Stimulated activated CD8-positive, alpha-beta memory T cell treated with anti-CD3 and anti-CD28 coated beads, Interleukin-4, amount 100 ng/mL, for 24 hours (primary cell): Measurements from ENCODE around the gene THRAP3.
A peak's percentile ranks its signal among the peaks of the same experiment; 100 is the strongest.

Source experiments
- DNase-seq: peaks from one replicate; pipeline ENCODE4 v3.0.0-alpha.2; 2020; ENCODE audit warnings: low read depth

The THRAP3 gene

DNA sequence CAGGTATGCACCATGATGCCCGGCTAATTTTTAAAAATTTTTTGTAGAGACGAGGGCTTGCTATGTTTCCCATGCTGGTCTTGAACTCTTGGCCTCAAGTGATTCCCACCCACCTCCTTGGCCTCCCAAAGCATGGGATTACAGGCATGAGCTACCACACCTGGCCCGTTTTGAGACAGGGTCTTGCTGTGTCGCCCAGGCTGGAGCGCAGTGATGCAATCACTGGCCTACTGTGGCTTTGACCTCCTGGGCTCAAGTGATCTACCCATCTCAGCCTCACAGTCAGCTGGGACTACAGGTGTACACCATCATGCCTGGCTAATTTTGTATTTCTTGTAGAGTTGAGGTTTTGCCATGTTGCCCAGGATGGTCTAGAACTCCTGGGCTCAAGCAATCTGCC is 74.4 kb downstream of the THRAP3 start:
- no peak for DNase-seq

DNA sequence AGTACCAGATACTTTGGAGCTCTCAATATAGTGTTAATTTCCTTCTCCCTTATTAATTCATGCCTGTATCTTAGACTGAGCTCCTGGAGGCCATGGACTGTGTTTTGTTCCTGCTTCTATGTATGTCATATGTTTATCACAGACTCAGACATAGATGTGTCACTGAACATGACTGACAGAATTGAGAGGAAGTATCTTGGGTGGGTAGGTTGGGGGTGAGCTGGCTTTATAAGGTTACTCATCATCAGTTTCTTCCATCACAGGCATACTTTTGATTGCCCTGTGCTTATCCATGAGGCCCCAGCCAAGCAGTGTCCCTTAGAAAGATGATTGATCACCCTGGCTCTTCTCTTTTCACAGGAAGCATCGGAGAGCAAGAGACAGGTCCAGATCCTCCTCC is 76.3 kb downstream of the THRAP3 start:
- no peak for DNase-seq

DNA sequence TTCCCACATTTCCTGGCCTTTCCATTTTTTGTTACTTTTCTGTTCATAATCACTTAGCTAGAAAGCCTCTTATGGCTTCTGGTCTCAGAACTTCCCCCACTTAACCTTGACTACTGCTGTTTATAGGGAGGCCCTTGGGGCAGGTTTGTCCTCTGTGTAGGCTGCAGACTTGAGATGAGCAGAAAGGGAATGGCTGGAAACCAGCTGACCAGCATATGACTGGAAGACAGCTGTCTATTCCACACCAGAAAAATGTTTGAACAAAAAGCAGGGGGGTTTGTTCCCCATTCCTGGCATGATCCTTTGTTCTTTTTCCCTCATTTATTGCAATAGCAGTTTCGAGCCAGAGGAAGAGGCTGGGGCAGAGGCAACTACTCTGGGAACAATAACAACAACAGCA is 77.0 kb downstream of the THRAP3 start:
- DNase-seq: no peak

DNA sequence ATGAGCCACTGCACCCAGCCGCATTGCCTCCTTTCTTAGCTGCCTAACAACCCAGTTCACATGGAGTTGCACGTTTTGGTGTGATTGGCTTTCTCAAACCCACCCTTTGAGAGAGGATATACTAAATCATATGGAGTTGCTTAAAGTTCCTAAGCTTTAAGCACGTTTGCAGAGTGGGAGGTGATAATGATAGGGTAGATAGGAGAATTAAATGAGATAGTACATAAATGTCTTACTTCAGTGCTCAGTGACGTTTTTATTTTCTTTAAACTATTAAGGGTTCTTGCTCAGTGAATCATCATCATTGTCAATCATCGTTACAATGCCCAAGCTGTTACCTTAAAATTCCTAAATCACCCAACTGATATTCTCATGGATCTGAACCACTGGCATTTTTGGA is 79.0 kb downstream of the THRAP3 start:
- no peak for DNase-seq

DNA sequence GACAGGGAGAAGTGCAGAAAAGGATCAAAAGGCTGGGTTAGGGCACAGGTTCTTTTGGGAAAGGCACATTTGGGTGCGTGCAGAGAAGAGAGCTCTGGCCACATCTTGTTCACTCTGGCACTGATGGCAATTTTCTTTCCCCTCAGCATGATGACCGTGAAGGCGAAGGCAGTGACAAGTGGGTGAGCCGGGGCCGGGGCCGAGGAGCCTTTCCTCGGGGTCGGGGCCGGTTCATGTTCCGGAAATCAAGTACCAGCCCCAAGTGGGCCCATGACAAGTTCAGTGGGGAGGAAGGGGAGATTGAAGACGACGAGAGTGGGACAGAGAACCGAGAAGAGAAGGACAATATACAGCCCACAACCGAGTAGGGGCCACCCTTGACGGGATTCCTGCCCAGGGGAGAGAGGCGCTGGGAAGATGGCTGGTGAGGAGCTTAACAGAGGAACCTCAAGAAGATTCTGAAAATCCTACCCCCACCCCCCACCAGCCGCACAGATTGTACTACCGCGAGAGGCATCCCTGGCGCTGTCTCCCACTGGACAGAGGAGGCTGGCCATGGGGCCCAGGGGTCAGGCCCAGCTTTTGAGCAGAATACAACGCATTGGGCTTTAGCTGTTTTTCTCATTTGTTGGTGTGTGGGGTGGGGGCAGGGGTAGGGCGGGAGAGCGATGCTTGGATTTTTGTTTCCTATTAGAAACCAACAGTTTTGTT is 79.6 kb downstream of the THRAP3 start:
- DNase-seq: no peak

DNA sequence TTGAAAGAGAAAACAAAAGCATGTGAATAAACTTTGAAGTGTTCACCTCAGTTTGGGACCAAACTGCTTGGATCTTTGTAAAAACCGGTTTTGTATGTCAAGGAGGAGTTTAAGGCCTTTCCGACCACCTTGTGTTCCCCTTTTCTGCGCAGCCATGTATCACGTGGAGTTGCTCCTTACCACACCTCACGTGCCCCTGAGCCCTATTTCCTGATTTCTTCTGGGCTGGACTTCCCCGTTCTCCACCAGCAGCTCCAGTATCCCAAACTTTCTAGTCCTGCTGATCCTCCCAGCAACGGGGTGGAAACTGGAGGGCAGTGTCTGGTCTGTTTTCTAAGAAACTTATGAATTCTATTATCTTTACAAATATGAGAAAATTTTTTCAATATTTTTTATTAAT is 80.3 kb downstream of the THRAP3 start:
- DNase-seq: no peak

DNA sequence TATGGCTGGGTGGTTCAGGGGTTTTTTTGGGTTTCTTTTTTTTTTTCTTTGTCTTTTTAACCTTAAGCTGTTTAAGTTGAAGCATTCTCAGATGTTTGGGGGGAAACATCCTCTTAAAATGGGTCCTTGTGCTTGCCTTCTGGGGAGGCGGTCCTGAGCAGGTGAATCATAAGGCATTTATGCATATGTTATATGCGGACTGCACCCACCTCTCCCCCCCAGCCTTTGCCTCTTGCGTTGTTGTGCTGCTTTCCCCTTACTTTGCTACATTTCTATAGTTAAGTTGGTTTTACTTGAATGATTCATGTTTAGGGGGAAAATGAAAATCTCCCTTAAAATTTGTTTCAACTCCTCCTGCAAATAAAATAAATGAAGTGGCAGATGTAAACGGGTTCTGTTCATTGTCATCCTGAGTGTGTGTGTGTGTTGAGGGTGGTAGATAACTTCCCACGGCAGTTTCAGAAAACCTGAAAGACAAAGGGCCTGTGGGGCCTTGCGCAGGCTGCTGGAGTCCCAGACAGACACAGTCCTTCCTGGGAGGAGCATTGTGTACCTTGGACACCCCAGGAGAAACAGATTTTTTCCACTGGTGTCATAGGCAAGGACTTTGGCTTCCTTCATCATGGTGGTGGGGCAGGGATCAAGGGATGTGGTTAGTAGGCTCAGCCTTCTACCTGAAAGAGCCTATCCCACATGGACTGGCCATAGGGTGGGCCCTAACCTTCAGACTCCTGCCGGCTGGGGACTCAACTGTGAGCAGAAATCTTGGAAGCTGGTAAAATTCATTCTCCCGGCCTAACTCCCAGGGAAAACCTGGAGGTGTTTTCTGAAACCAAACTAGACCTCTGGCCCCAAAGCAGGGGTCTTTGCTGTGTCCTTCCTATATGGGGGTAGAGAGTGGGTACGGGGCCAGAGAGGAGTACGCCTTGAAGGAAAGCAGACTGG is 81.0 kb downstream of the THRAP3 start:
- no peak for DNase-seq

DNA sequence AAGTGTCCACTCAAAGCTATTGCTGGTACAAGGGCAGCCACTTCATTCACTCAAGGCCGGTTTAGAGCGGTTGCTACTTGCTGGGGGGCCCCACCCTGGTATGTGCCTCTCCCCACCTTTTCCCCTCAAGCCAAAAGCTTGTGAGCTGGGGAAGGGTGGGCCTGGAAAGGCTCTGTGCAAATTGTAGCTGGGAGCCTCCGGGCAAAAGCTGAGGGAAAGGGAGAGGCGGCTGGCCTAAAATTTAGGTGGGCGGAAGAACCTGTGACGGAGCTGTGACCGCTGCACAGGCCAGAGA is 81.6 kb downstream of the THRAP3 start:
- DNase-seq: no peak

DNA sequence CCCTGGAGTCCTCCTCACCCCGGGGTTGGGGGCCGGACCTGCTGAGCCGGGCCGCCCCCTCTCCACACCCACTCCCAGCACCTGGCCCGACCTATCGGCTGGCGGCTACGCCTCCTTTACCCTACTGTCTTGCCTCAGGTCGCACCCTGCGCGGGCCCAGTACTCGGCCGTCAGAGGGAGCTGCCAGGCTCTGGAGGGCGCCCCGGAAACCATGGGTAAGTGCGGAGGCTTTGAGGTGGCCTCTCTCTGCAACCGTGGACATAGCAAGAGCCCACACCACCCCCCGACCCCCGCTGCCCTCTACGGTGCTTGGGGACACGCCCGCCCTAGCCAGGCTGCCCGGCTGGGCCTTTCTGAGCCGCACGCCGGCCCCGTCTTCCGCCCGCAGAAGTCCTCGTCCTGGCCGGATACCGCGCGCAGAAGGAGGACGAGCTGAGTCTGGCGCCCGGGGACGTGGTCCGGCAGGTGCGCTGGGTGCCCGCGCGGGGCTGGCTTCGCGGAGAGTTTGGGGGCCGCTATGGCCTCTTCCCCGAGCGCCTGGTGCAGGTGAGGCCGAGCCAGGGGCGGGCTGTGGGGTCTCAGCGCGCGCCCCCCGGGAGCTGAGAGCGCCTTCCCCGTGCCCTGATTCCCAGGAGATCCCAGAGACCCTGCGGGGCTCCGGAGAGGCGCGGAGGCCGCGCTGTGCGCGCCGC is 82.1 kb downstream of the THRAP3 start, which contains the start of gene SH3D21:
Gene SH3D21, plus strand, starts transcription at position 159 of the 692 bp plus-strand sequence. Its CDS starts 53 bp downstream, at position 212.
- DNase-seq: no peak

DNA sequence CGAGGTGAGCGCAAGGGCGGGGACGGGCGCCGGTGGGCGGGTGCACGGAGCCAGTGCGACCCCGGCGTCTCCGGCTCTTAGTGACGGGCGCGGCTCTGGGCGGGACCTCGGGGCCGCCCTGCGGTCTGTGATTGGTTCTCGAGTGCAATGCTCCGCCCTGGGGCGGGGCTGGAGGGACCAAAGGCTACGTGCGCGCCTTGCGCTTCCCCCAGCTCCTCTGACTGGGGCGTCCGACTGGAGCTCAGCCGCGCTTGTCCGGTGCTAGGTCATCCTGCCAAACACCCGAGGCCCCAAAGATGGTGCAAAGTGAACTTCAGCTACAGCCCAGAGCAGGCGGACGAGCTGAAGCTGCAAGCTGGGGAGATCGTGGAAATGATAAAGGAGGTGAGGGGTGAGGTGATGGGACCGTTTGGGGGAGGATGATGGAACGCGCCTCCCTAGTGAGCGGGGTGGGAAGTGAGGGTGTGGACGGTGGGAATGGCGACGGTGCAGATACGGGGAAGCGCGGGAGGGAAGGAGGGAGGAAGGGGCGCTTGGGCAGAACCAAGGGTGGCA is 82.7 kb downstream of the THRAP3 start:
- peak; percentile 88 for DNase-seq

DNA sequence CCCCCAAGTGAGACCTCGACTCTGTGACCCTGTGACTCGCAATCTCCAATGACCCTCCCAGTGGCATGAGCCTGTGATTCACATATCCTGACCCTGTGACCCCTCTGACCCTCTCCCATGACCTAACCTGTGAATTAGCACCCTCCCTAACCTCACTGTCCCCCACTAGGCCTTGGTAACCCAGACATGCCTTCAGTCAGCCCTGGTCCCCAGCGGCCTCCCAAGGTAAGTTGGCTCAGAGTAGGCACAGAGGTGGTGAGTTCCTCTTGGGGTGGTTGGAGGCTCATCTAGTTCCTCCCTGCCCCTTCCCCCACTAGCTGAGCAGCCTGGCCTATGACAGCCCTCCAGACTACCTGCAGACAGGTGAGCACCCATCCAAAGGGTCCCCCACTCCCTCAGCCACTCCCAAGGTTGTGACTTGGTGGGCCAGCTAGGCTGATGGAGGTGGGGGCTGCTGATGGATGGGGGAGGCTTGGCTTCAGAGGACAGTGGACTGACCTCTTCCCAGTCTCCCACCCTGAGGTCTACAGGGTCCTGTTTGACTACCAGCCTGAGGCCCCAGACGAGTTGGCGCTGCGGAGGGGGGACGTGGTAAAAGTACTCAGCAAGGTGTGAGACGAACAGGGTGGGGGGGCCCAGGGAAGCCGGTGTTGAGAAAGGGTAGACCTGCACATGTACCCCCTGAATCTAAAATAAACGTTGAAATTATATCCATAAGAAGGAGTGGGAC is 83.5 kb downstream of the THRAP3 start:
- DNase-seq: no peak

DNA sequence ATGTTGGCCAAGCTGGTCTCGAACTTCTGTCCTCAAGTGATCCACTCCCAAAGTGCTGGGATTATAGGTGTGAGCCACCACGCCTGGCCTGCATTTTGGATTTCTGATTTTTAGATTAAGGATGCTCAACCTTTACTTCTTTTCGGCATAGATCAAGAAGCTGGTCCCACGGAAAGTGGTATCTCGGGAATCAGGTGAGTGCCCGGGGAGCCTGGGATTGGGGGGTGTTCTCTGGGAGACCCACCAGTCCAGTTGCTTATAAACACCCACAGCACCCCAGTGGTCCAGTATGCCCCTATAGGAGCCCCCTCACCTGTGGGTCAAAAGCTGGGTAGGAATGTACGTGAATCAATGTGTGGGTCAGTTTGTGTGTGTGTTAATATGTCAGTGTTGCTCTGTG is 85.2 kb downstream of the THRAP3 start:
- DNase-seq: no peak

DNA sequence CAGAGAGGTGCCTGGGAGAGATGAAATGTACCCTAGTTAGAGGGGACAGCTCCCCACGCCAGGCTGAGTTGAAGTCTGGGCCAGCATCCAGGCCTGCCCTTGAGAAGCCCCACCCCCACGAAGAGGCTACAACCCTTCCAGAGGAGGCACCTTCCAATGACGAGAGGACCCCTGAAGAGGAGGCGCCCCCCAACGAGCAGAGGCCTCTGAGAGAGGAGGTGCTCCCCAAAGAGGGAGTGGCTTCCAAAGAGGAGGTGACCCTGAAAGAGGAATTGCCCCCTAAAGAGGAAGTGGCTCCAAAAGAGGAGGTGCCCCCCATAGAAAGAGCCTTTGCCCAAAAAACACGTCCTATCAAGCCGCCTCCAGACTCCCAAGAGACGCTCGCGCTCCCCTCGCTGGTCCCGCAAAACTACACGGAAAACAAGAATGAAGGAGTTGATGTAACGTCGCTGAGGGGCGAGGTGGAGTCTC is 96.1 kb downstream of the THRAP3 start:
- no peak for DNase-seq

DNA sequence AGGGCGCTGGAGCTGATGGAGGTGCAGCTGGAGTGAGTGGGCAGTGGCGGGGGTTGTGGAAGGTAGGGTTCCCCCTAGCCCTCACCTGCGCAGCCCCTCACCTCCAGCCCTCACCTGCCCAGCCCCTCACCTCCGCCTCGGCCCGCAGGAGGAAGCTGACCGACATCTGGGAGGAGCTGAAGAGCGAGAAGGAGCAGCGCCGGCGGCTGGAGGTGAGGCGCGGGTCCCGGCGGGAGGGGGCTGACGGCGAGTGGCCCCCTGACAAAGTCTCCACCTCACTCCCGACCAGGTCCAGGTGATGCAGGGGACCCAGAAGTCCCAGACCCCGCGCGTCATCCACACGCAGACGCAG is 96.5 kb downstream of the THRAP3 start:
- no peak for DNase-seq

DNA sequence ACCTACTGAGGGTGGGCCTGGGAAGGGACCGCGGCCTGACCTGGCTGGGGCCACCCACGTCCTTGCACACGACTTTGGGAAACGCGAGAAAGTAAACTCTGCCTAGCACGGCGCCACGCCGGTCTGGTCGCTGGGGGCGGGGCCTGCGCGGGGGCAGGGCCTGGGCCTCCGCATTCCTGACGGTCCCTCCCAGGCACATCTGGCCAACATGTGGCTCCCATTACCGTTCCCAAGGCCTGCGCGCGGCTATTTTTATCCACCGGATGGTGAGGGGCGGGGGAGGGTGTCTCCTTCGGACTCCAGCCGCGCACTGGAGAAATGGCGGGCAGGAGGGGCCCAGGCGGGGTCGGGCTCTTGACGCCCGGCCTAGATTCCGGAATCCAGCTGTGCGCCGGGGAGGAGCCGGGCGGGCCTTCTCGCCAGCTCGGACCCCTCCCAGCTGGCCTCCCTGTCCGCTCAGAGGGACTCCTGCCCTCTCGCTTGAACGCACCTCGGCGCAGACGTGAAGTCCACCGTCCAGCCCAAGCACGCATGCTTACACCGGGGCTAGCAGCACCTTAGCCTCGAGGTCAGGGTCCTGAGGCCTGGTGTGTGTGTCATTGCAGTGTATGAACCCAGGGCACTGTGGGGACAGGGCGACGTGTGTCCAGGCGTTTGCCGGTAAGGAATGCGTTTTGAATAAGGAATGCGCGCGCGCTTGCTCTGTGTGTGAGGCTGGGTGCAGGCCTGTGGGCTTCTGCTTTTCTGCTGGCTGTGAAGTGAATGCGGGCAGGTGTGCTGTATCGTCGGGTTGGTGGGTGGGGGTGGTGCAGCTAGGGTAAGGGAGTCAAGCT is 97.1 kb downstream of the THRAP3 start:
- no peak for DNase-seq

DNA sequence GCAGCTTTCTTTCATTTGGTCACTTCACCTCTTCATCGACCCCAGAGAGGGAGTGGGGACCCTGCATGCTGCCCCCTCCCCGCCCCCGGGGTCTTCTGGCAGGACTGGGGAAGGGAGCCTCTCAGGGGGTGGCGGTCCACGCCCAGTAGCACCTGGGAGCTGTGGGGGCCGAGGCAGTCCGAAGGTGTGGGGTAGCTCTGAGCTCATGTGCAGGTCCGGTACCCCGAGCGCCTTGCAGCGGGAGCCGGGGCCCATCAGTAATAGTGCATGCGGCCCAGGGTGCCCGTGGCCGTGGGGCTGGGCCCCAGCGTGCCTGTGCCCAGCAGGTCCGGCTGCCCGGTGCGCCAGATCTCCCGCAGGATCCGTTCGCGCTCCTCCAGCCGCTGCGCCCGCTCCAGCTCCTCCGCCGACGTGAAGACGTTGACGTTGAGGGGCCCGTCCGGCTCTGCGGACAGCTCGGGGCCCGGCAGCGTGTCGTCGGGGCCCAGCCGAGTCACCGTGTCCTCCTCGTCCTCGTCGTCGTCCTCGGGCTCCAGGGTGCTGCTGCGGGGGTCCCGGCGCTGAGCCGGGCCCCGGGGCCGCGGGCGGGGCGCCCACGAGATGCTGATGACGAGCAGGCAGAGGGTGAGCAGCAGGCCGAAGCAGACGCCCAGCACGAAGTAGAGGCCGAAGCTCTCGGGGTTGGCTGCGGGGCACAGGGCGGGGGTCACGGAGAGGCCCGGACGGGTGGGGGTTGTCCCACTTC is 98.0 kb downstream of the THRAP3 start:
- no peak for DNase-seq

DNA sequence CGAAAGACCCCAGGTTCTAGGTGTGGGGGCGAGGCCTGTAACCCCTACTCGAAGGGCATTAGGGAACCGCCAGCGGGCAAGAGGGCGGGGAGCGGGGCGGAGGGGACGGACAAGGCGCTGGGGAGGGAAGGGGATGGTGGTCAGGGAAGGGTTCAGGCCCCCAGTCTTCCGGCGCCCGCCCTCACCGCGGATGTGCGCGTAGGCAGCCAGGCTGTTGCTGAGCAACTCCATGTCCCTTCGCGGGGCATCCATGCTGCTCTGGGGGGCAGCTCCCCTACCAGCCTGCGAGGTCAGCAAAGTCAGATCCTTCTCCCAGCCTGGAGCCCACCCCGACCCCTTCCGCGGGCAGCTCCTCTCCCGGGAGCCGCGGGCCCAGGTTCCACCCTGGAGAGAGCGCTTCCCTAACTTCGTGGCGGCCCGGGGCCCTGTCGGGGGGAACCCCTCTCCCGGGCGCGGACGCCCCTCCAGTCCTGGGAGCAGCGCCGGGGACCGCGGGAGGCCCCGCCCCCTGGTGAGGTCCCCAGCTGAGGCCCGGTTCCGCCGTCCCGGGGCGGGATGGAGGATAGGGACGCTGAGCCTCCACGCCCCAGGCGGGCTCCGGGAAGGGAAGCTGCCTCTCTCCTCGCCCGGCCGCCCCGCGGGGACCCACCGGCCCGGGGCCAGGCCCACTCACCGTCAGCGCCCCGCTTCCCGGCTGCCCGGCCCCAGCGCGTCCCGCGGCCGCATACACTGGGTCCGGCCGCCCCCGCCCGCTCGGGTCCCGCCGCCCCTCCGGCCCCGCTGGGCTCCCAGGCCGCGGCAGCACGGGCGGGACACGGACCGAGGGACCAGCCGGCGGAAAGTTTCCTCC is 98.8 kb downstream of the THRAP3 start:
- DNase-seq: no peak

DNA sequence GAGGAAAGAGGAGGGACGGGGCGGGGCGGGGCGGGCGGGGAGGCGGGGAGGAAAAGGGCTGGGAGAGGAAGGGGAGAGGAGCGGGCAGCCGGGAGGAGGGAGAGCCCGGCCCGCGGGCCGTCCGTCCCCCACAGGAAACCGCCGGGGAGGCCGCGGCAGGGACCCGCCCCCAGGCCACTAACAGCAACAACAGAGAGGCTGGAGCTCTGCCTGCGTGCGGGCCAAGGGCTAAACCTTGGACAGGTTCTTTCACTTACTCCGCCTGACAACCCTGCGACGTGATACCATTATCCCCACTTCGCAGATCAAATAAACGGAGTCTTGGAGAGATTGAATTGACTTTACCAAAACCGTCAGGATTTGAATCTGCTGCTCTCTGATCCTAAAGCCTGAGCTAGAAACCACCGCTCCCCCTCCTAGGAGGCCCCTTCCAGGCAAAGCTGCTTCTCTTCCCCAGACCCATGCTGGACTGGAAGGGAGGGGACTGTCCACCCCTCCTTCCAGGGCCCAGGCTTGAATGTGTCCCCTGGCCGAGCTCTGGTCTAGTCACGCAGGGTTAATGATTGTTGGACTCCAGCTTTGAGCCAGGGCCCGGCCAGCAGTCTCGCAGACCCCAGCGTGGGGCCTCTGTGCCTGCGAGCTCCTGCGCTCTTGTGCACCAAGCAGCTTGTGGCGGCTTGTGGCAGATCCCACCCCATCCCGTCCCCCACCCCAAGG is 99.6 kb downstream of the THRAP3 start, which contains the start of gene EVA1B:
Gene EVA1B, minus strand, starts transcription at position 10 of the 717 bp plus-strand sequence. CDS start 608 bp downstream, outside the sequence.
- DNase-seq: no peak

DNA sequence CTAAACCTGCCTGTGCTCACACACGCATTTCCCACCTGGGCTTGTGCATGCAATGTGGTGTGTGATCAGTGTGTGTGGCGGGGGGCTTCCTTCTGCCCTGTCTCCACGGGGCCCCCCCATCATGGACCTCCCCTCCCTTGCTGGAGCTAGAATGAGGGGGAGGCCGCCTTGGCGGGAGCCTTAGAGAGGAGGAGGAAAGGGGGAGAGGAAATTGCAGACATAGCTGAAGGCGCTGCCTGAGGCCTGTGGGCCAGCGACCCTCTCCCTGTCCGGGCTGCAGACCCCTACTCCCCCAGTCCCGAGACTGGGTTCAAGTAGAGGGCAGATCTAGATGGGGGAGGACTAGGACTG is 100.1 kb downstream of the THRAP3 start:
- DNase-seq: no peak
